ENCODE data around the gene TRIM5.
"Not testable (repeated sequence)": the region's sequence is repeated elsewhere in the genome, so short reads cannot be mapped to it uniquely, and the experiment has no call there.

TRIM5 gene, protein sequence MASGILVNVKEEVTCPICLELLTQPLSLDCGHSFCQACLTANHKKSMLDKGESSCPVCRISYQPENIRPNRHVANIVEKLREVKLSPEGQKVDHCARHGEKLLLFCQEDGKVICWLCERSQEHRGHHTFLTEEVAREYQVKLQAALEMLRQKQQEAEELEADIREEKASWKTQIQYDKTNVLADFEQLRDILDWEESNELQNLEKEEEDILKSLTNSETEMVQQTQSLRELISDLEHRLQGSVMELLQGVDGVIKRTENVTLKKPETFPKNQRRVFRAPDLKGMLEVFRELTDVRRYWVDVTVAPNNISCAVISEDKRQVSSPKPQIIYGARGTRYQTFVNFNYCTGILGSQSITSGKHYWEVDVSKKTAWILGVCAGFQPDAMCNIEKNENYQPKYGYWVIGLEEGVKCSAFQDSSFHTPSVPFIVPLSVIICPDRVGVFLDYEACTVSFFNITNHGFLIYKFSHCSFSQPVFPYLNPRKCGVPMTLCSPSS

DNA sequence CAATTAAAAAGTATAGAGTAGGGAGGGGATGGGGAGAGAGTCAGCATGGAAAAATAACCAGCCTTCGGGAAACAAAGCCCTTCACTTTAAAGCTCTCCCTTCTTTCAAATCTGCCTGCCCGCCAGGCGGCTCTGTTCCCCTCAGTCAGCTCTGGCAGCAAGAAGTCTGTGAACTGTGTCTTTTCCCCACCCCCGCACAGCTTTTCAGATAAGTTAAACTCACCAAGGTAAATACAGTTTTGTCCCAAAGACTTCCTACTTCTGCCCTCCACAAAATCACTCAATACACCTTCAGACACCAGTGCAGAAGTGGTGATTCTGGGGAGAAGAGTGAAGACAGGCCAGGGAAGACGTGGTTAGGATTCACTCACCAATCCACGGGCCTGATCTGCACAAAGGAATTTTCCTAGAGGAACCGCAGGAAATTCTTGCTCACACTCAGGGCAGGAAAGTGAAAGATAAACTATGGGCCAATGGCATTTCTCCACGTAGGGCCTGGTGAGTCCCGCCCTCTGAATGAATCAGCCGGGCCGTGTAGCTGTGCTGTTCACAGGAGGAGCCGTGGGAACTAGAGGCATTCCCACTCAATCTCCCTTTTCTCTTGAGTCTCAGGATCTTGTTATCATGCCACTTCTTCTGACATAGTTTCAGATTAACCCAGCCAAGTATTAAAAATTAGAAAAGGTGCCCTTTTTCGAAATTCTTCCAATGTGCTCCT lies at the start of gene TRIM5:
TSS of gene TRIM5 (minus strand) at position 429 of the 717 bp plus-strand sequence. CDS start 4,897 bp downstream, outside the sequence.
- TF ChIP-seq, protein P1, sequence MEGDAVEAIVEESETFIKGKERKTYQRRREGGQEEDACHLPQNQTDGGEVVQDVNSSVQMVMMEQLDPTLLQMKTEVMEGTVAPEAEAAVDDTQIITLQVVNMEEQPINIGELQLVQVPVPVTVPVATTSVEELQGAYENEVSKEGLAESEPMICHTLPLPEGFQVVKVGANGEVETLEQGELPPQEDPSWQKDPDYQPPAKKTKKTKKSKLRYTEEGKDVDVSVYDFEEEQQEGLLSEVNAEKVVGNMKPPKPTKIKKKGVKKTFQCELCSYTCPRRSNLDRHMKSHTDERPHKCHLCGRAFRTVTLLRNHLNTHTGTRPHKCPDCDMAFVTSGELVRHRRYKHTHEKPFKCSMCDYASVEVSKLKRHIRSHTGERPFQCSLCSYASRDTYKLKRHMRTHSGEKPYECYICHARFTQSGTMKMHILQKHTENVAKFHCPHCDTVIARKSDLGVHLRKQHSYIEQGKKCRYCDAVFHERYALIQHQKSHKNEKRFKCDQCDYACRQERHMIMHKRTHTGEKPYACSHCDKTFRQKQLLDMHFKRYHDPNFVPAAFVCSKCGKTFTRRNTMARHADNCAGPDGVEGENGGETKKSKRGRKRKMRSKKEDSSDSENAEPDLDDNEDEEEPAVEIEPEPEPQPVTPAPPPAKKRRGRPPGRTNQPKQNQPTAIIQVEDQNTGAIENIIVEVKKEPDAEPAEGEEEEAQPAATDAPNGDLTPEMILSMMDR (IDR thresholded peaks at IDR 0.05; ENCODE audit: control insufficient read depth, extremely low read depth, insufficient read depth) = peak; percentile 69
- peak; percentile 88 for DNase-seq (ENCODE audit: low read depth)
- H3K4me3 ChIP-seq (ENCODE audit: low read depth, low read length) = peak within 1 kb of the TSS; percentile 60

DNA sequence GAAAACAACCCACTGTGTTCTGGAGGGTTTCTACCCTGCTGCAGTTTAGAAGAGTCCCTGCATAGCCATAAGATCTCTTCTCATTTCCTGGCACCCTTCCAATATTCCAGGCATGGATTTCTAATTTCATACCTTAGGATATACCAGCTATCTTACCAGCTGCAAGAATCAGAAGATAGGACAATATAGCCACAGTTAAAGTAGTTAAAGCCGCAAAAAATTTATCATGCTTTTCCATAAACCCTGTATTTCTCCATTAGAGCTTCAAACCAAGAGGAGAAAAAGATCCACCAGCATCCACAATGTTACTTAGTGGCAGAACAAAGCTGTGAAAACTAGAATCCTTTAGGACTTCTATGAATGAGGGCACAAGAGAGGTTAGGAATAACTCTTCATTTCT lies 42.8 kb upstream of the TRIM5 start:
- H3K4me3 ChIP-seq (ENCODE audit: low read depth, low read length) = no peak overlapping the region
- DNase-seq (ENCODE audit: low read depth) = no peak
- TF ChIP-seq, protein P1 (IDR thresholded peaks at IDR 0.05; ENCODE audit: control insufficient read depth, extremely low read depth, insufficient read depth) = no peak

DNA sequence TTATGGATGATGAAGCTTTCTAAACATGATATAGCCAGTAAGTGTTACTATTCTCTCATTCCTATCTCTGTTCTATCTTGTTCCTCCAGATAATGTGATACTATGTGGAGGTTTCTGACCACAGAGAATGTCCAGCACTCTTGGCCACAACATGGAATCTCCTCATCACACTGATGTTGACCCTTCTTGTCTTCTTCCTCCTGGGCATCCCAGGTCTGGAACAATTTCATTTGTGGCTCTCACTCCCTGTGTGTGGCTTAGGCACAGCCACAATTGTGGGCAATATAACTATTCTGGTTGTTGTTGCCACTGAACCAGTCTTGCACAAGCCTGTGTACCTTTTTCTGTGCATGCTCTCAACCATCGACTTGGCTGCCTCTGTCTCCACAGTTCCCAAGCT lies 41.5 kb upstream of the TRIM5 start:
- no peak for DNase-seq (ENCODE audit: low read depth)
- H3K4me3 ChIP-seq (ENCODE audit: low read depth, low read length) = no peak overlapping the region
- TF ChIP-seq, protein P1 (IDR thresholded peaks at IDR 0.05; ENCODE audit: control insufficient read depth, extremely low read depth, insufficient read depth) = no peak

DNA sequence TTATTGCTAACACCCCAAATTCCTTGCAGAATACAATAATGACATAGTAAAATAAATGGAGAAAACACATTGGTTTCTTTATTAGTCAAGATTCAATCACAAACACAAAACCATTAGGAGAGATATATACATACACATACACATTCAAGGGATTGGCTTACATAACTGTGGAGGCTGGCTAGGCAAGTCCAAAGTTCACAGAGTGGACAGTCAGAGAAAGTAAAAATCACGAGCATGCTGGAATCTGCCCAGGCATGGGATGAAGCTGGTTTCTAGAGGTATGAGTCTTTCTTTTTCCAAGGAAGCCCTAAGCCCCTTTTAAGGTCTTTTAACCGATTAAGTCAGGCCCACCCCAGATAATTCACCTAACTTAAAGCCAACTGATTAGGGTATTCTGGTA lies 37.7 kb upstream of the TRIM5 start:
- no peak overlapping the region for H3K4me3 ChIP-seq (ENCODE audit: low read depth, low read length)
- DNase-seq (ENCODE audit: low read depth) = no peak
- TF ChIP-seq, protein P1 (IDR thresholded peaks at IDR 0.05; ENCODE audit: control insufficient read depth, extremely low read depth, insufficient read depth) = no peak

DNA sequence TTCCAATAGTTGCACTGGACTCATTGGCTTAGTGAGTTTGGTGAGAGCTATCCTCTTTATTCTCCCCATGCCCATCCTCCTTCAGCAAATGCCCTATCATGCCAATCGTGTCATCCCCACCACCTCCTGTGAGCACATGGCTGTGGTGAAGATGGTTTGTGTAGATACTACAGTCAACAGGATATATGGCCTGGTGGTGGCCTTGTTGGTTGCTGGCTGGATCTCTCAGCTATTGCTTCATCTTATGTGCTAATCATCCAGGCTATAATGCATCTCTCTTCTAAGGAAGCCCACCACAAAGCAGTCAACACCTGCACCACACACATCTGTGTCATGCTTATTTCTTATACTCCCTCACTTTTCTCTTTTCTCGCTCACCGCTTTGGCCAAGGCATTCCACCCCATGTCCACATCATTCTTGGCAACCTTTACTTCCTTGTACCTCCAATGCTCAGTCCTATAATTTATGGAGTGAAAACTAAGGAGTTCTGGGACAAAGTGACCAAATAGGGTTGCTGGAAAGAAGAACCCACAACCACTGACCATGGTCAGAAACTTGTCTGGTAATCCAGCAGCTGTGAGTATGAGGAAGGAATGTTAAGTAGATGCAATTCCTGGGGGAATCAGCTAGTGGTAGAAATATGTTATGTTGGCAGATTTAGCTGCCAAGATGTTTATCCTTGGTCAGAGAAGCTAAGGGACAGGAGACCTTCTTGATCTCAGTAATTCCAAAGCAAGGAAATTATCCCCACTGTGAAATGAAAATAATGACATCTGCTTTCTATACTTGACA lies 35.0 kb upstream of the TRIM5 start:
- no peak overlapping the region for H3K4me3 ChIP-seq (ENCODE audit: low read depth, low read length)
- TF ChIP-seq, protein P1 (IDR thresholded peaks at IDR 0.05; ENCODE audit: control insufficient read depth, extremely low read depth, insufficient read depth) = no peak
- DNase-seq (ENCODE audit: low read depth) = no peak

DNA sequence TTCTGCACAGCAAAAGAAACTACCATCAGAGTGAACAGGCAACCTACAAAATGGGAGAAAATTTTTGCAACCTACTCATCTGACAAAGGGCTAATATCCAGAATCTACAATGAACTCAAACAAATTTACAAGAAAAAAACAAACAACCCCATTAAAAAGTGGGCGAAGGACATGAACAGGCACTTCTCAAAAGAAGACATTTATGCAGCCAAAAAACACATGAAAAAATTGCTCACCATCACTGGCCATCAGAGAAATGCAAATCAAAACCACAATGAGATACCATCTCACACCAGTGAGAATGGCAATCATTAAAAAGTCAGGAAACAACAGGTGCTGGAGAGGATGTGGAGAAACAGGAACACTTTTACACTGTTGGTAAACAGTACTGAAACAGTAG lies 31.6 kb upstream of the TRIM5 start:
- H3K4me3 ChIP-seq (ENCODE audit: low read depth, low read length); DNase-seq (ENCODE audit: low read depth): not testable (repeated sequence)

DNA sequence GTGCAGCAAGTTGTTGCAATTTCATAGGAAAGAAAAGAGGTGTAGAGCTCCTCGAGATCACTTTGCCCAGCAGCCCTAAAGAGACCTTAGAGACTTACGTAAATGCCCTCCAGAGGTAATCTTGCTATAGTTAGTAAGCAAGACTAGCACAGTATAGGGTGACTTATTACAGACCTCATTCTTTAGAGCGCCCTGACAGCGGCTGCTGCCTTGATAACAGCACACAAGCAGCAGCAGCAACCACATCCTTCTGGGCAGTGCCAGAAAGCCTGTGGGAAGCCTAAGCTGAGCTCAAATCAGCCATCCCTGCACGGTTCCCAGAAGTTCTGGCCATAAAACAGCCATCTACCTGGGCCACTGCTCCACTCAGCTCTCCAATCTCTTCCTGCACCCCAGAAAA lies 28.8 kb upstream of the TRIM5 start:
- DNase-seq (ENCODE audit: low read depth) = no peak
- TF ChIP-seq, protein P1 (IDR thresholded peaks at IDR 0.05; ENCODE audit: control insufficient read depth, extremely low read depth, insufficient read depth) = no peak
- H3K4me3 ChIP-seq (ENCODE audit: low read depth, low read length) = no peak overlapping the region
